Measurements from ENCODE around the gene TBXA2R. TPM values are rescaled to one million over a fixed set of nuclear protein-coding genes. Genes with fewer than 3 reads are reported as not detected.
"Not testable (repeated sequence)": the region's sequence is repeated elsewhere in the genome, so short reads cannot be mapped to it uniquely, and the experiment has no call there.

Gene TBXA2R
- total RNA-seq, 1 experiment from 2014 or later = not detected

- H3K27me3 Mint-ChIP-seq (ENCODE audit: insufficient read depth, unreplicated experiment); H3K9me3 Mint-ChIP-seq (ENCODE audit: unreplicated experiment); H3K4me3 Mint-ChIP-seq (ENCODE audit: unreplicated experiment); DNase-seq (ENCODE audit: unreplicated experiment); H3K27ac Mint-ChIP-seq (ENCODE audit: low read depth, unreplicated experiment); BruUV-seq (replicated peaks); intact Hi-C loops (cut with micrococcal nuclease): not testable (repeated sequence)
- Mint-ChIP-seq H3K4me1 (ENCODE audit: insufficient read depth, unreplicated experiment) (peaks cover 12% of the 10 kb centered on the region), H3K36me3 (ENCODE audit: insufficient read depth, unreplicated experiment) (peaks cover 14% of the 10 kb centered on the region)
- ChIA-PET POLR2A (interaction anchor here (0.6 kb wide), 1 partner anchor 9 kb away, joined by 3 read pairs; no protein-coding TSS in a partner anchor), CTCF (interaction anchor here (1.2 kb wide), 1 partner anchor 10 kb away, joined by 4 read pairs; no protein-coding TSS in a partner anchor)
These were observed 24.9 kb downstream of the TBXA2R start for GRCh38 chr19:3581792-3582191.

- Mint-ChIP-seq H3K9me3 (ENCODE audit: unreplicated experiment) (no peaks in the 10 kb centered on the region), H3K4me1 (ENCODE audit: insufficient read depth, unreplicated experiment) (peaks cover 13% of the 10 kb centered on the region), H3K27ac (ENCODE audit: low read depth, unreplicated experiment) (no peak overlapping the region), H3K27me3 (ENCODE audit: insufficient read depth, unreplicated experiment) (no peaks in the 10 kb centered on the region), H3K36me3 (ENCODE audit: insufficient read depth, unreplicated experiment) (peaks cover 20% of the 10 kb centered on the region), H3K4me3 (ENCODE audit: unreplicated experiment) (no peak overlapping the region)
- no TSS peak for BruUV-seq (replicated peaks)
- intact Hi-C loops (cut with micrococcal nuclease) = no loop called here
- POLR2A ChIA-PET = interaction anchor here (0.7 to 0.8 kb wide), 2 partner anchors 11 to 670 kb away, joined by 3 read pairs; no protein-coding TSS in a partner anchor
- CTCF ChIA-PET = interaction anchor here (0.6 to 1.0 kb wide), 2 partner anchors 37 to 275 kb away, joined by 3 read pairs; no protein-coding TSS in a partner anchor
- no peak for TF ChIP-seq CTCF (IDR thresholded peaks at IDR 0.05; ENCODE audit: unreplicated experiment)
- DNase-seq (ENCODE audit: unreplicated experiment) = peak; percentile 81
These were observed 26.3 kb downstream of the TBXA2R start for GRCh38 chr19:3580156-3580934.

- peaks cover 35% of the 10 kb centered on the region for H3K36me3 Mint-ChIP-seq (ENCODE audit: insufficient read depth, unreplicated experiment)
- no peak overlapping the region for H3K27ac Mint-ChIP-seq (ENCODE audit: low read depth, unreplicated experiment)
- no peak overlapping the region for H3K4me3 Mint-ChIP-seq (ENCODE audit: unreplicated experiment)
- no TSS peak for BruUV-seq (replicated peaks)
- POLR2A ChIA-PET = interaction anchor here (0.6 to 0.8 kb wide), 2 partner anchors 29 to 33 kb away, joined by 3 read pairs; no protein-coding TSS in a partner anchor
- no peak for DNase-seq (ENCODE audit: unreplicated experiment)
- CTCF ChIA-PET = interaction anchor here (0.6 to 1.6 kb wide), 3 partner anchors 10 to 32 kb away, joined by 3 to 5 read pairs (median 3); no protein-coding TSS in a partner anchor
- H3K9me3 Mint-ChIP-seq (ENCODE audit: unreplicated experiment) = no peaks in the 10 kb centered on the region
- no peaks in the 10 kb centered on the region for H3K27me3 Mint-ChIP-seq (ENCODE audit: insufficient read depth, unreplicated experiment)
- H3K4me1 Mint-ChIP-seq (ENCODE audit: insufficient read depth, unreplicated experiment) = peaks cover 15% of the 10 kb centered on the region
- intact Hi-C loops (cut with micrococcal nuclease) = no loop called here
- TF ChIP-seq CTCF (IDR thresholded peaks at IDR 0.05; ENCODE audit: unreplicated experiment) = no peak
These were observed 28.3 kb downstream of the TBXA2R start for GRCh38 chr19:3578390-3578789.

- no TSS peak for BruUV-seq (replicated peaks)
- H3K27ac Mint-ChIP-seq (ENCODE audit: low read depth, unreplicated experiment) = no peak overlapping the region
- H3K27me3 Mint-ChIP-seq (ENCODE audit: insufficient read depth, unreplicated experiment) = no peaks in the 10 kb centered on the region
- ChIA-PET POLR2A (interaction anchor here (0.6 kb wide), 1 partner anchor 33 kb away, joined by 3 read pairs; no protein-coding TSS in a partner anchor), CTCF (interaction anchor here (0.6 to 1.6 kb wide), 3 partner anchors 11 to 31 kb away, joined by 3 to 5 read pairs (median 3); no protein-coding TSS in a partner anchor)
- no peak overlapping the region for H3K4me3 Mint-ChIP-seq (ENCODE audit: unreplicated experiment)
- intact Hi-C loops (cut with micrococcal nuclease) = no loop called here
- peaks cover 35% of the 10 kb centered on the region for H3K36me3 Mint-ChIP-seq (ENCODE audit: insufficient read depth, unreplicated experiment)
- DNase-seq (ENCODE audit: unreplicated experiment) = no peak
- TF ChIP-seq CTCF (IDR thresholded peaks at IDR 0.05; ENCODE audit: unreplicated experiment) = no peak
- no peaks in the 10 kb centered on the region for H3K9me3 Mint-ChIP-seq (ENCODE audit: unreplicated experiment)
- peaks cover 15% of the 10 kb centered on the region for H3K4me1 Mint-ChIP-seq (ENCODE audit: insufficient read depth, unreplicated experiment)
These were observed 28.8 kb downstream of the TBXA2R start for GRCh38 chr19:3577723-3578344.
